Upper lobe of right lung (tissue), 1 donor: Measurements from ENCODE around the gene PPP6R1. TPM values are rescaled to one million over a fixed set of nuclear protein-coding genes. Genes with fewer than 3 reads are reported as not detected.

Source experiments
- ATAC-seq: fragments of 200-7000 bp; cut with Tn5 transposase; one replicate; pipeline ENCODE4 v1.9.1; 2020; ENCODE audit warnings: mild to moderate bottlenecking, moderate library complexity
- DNase-seq: peaks from one replicate; pipeline ENCODE4 v3.0.0-alpha.2; 2020
- H3K27ac ChIP-seq: fragments of 200-600 bp; one replicate; pipeline ENCODE4 v1.8.0; 2022
- H3K27me3 ChIP-seq: fragments of 200-600 bp; one replicate; pipeline ENCODE4 v1.8.0; 2022; ENCODE audit warnings: mild to moderate bottlenecking
- H3K36me3 ChIP-seq: fragments of 200-600 bp; one replicate; pipeline ENCODE4 v1.8.0; 2022
- H3K4me1 ChIP-seq: fragments of 200-600 bp; one replicate; pipeline ENCODE4 v1.8.0; 2022
- H3K4me3 ChIP-seq: fragments of 200-600 bp; one replicate; pipeline ENCODE4 v1.8.0; 2022; ENCODE audit warnings: mild to moderate bottlenecking
- H3K9me3 ChIP-seq: fragments of 200-600 bp; one replicate; pipeline ENCODE4 v1.8.0; 2022
- intact Hi-C: fragments of 100-400 bp; cut with DNase I; formaldehyde crosslinking; loops from one replicate; pipeline ENCODE4 v1.11.0; 2022
- total RNA-seq: library from RNA; stranded (reverse); fragmentation: NEBNext Ultra II Directional; extraction: Animal tissue kit (Norgen Biotek cat#: 25700); gene quantifications from one replicate; pipeline ENCODE4 v1.2.1, GENCODE V29; 2021
- TF ChIP-seq, protein P1 (sequence below): fragments of 200-600 bp; IDR thresholded peaks from one replicate; pipeline ENCODE4 v1.8.0; 2022; ENCODE audit warnings: antibody characterized with exemption
- donor health status: DM: no; HTN: yes; CAD: no; lungs with severe emphysema.

Gene PPP6R1
- total RNA-seq, 1 donor from 2014 or later: 61.0 TPM

DNA sequence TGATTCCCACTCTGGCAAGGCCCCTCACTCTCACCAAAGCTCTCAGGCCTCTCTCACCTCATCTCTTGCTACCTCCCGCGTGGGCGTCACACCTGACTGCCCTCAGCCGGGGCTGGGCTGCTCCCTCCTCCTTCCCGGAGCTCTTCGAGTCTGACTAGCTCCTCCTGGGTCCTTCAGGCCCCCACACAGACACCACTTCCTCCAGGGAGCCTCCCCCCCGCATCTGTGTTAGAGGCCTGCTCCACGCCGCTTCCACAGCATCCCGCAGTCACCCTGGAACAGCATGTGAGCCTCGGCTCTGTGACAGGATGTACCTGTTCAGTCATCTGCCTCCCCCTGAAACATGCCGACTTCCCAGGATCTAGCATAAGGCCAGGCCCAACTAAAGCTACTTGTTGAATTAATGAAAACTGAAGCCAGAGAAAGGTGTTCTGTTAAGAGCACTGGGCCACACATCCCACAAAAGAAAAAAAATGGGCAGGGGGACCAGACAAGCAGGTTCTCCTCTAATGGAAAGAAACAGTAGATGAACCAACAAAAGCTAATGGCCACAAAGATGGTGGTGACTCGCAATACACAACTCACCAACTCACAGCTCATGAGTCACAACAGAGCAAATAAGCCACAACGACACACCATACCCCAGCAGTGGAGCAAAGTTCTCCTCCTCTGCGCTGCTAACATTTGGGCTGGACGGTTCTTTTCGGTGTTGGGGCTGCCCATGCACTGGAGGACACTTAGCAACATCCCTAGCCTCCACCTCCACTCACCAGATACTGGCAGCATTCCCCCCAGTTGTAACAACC is 3.0 kb downstream of the PPP6R1 start:
- H3K9me3 ChIP-seq: no peaks in the 10 kb centered on the region
- no peaks in the 10 kb centered on the region for H3K36me3 ChIP-seq
- TF ChIP-seq, protein P1, sequence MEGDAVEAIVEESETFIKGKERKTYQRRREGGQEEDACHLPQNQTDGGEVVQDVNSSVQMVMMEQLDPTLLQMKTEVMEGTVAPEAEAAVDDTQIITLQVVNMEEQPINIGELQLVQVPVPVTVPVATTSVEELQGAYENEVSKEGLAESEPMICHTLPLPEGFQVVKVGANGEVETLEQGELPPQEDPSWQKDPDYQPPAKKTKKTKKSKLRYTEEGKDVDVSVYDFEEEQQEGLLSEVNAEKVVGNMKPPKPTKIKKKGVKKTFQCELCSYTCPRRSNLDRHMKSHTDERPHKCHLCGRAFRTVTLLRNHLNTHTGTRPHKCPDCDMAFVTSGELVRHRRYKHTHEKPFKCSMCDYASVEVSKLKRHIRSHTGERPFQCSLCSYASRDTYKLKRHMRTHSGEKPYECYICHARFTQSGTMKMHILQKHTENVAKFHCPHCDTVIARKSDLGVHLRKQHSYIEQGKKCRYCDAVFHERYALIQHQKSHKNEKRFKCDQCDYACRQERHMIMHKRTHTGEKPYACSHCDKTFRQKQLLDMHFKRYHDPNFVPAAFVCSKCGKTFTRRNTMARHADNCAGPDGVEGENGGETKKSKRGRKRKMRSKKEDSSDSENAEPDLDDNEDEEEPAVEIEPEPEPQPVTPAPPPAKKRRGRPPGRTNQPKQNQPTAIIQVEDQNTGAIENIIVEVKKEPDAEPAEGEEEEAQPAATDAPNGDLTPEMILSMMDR: no peak
- peaks cover 47% of the 10 kb centered on the region for H3K4me1 ChIP-seq
- peak overlapping the region; percentile 11 for H3K27ac ChIP-seq
- no peaks in the 10 kb centered on the region for H3K27me3 ChIP-seq
- ATAC-seq (no peak), DNase-seq (no peak)
- H3K4me3 ChIP-seq: peak overlapping the region; percentile 47
- intact Hi-C loops: no loop called here

DNA sequence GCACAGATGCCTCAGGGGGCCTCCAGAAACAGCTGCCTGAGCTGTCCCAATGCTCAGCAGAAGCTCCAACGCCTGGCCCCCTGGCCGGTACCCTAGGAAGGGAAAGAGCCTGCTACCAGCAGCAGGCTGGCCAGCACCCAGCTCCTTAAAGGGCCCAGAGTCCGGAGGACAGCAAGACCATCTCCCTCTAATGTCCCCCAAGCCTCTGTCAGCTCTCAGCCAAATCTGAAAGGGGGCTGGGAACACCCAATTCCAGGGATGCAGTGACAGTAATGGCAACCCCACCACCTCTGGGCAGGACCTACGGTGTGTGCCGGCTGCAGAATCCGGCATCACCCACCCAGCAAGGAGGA is 4.2 kb downstream of the PPP6R1 start:
- Histone ChIP-seq H3K36me3 (no peaks in the 10 kb centered on the region), H3K27ac (peak overlapping the region; percentile 69), H3K9me3 (no peaks in the 10 kb centered on the region), H3K4me3 (peak overlapping the region; percentile 47), H3K4me1 (peaks cover 44% of the 10 kb centered on the region), H3K27me3 (no peaks in the 10 kb centered on the region)
- DNase-seq (no peak), ATAC-seq (no peak)
- TF ChIP-seq, protein P1: no peak
- intact Hi-C loops: no loop called here

DNA sequence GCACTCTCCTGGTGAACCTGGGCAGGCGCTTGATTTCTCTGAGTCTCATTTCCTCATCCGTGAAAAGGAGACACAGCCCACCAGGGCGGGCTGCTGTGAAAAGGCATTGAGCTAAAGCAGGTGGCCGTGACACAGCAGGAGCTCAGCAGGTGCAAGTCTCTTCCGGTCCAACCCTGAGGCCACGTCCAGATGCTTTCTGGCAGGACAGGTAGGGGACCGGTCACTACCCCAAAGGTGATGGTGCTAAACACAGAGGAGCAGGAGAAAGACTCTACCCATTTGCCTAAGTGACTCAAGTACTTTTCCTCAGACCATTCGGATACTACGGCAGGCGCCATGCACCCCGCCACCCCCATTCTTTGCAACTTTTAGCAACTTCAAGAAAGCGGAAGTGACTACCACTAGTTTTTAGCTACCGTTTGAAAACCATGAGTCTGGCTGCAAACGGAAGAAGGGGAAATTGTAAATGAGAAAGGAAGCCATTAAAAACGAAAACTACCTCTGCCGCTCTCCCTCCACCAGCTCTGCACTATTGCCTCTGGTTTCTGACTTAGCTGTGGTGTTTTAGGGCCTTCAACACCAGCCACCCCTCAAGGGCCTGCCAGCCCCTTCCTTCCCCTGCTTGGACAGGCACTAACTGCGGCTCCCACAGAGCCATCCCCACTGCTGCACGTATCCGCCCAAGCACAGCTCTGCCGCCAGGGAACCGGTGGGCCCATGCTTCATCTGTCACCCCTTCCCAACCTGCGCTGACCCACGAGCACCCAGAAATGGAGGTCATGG is 4.8 kb downstream of the PPP6R1 start:
- H3K36me3 ChIP-seq: no peaks in the 10 kb centered on the region
- H3K4me1 ChIP-seq: peaks cover 43% of the 10 kb centered on the region
- H3K4me3 ChIP-seq: peak overlapping the region; percentile 47
- H3K9me3 ChIP-seq: no peaks in the 10 kb centered on the region
- peak overlapping the region; percentile 69 for H3K27ac ChIP-seq
- TF ChIP-seq, protein P1: no peak
- ATAC-seq (no peak), DNase-seq (peak; percentile 58)
- no peaks in the 10 kb centered on the region for H3K27me3 ChIP-seq
- intact Hi-C loops: no loop called here

DNA sequence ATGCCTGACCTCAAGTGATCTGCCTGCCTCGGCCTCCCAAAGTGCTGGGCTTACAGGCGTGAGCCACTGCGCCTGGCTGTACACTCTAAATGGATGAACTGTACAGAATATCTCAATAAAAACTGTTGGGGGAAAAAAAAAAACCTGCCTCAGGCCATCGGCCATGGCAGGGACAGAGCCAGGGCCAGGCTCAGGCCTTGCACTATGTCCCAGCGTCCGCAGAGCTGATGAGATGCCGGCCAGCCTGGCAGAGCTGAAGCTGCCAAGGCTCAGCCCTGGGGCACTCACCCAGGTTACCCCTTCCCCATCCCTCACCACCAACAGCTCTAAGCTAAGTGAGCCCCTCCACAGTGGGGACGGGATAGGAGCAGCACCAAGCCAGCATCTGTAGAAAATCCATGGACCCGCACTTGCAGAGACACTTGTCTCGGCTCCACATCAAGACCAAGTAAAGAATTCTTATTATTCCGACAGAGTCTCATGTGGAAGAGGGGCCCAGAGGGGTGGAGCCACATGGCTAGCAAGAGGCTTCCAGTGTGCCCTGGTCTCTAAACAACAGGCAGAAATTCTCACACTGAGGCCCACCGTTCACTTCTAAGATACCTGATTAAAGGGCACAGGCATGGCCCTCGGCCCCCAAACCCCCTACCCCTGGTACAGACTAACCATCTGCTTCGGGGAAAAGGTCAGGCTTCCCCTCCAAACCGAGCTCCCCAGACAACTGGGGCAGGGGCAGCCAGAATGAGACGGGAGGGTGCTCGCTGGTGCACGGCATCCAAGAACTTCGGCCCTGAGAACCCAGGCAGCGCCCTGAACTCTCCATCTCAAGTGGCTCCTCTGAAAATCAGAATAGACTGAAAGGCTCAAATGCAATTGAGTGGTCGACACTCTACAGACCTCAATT is 5.8 kb downstream of the PPP6R1 start:
- ATAC-seq (no peak), DNase-seq (no peak)
- intact Hi-C loops: no loop called here
- no peaks in the 10 kb centered on the region for H3K9me3 ChIP-seq
- no peak overlapping the region for H3K4me3 ChIP-seq
- TF ChIP-seq, protein P1: no peak
- no peaks in the 10 kb centered on the region for H3K36me3 ChIP-seq
- H3K27me3 ChIP-seq: no peaks in the 10 kb centered on the region
- peaks cover 46% of the 10 kb centered on the region for H3K4me1 ChIP-seq
- peak overlapping the region; percentile 69 for H3K27ac ChIP-seq

DNA sequence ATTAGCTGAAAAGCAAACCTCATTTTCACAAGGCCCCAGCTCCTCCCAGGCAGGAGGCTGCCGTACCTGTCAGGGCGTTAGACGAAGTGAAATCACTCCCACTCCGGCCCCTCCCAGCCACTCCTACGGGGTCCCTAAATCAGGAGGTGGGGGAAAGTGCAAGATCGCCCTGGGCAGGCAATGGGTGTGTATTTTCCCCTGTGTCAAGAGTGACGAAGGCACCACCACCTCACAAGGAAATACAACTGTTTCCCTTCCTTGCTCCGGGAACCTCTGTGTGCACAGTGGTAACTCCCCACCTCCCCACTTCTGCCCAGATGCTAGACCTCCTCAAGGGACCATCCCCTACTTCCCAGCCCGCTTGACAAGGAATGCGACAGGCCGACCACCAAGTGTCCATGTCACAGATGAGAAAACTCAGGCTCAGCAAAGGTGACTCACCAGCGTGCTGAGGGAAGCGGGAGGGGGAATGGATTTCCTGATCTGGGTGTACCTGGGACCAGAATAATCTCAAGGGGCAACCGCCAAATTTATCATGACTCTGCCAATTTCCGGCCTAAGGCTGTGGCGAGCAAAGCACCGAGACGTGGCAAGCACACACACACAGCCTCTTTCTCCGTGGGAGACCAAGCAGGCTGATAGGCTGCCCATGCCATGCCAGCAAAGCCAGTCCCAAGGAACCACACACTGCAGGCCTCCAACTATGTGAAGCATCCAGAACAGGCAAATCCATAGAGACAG is 7.3 kb downstream of the PPP6R1 start:
- H3K4me1 ChIP-seq: peaks cover 44% of the 10 kb centered on the region
- ATAC-seq (no peak), DNase-seq (no peak)
- TF ChIP-seq, protein P1: no peak
- no peaks in the 10 kb centered on the region for H3K27me3 ChIP-seq
- H3K4me3 ChIP-seq: no peak overlapping the region
- no peak overlapping the region for H3K27ac ChIP-seq
- intact Hi-C loops: no loop called here
- peaks cover 7% of the 10 kb centered on the region for H3K36me3 ChIP-seq
- no peaks in the 10 kb centered on the region for H3K9me3 ChIP-seq
